GM12878 (cell line): Measurements from ENCODE around the gene MRPS27. TPM values are rescaled to one million over a fixed set of nuclear protein-coding genes. Genes with fewer than 3 reads are reported as not detected.

Source experiments
- ATAC-seq: fragments of 200-7000 bp; cut with Tn5 transposase; 3 replicates; pipeline ENCODE4 v1.9.1; 2020; ENCODE audit warnings: mild to moderate bottlenecking, moderate library complexity
- BruUV-seq: library from RNA; stranded (reverse); fragments of 400-500 nt; replicated peaks from 2 replicates; lab custom pipeline; 2021; lab: Mats Ljungman, UMichigan
- CTCF ChIA-PET: fragments of 300-600 bp; sonication (Branson Sonifier 250); formaldehyde crosslinking; extraction: SDS; loops from one replicate; lab custom pipeline; 2021; ENCODE audit warnings: inconsistent platforms; lab: Yijun Ruan, JAX
- POLR2A ChIA-PET: fragments of 350-600 bp; formaldehyde crosslinking; extraction: SDS; loops from one replicate; lab custom pipeline; 2021; ENCODE audit warnings: inconsistent platforms; lab: Charles Lee
- RAD21 ChIA-PET: fragments of 300-600 bp; sonication (Branson Sonifier 250); formaldehyde crosslinking; loops from one replicate; lab custom pipeline; 2023; ENCODE audit warnings: antibody characterized with exemption; ENCODE audit not compliant: unreplicated experiment; lab: Charles Lee
- SMC1A ChIA-PET: fragments of 300-600 bp; sonication (Branson Sonifier 250); formaldehyde crosslinking; loops from one replicate; lab custom pipeline; 2023; ENCODE audit not compliant: unreplicated experiment, uncharacterized antibody; lab: Charles Lee
- DNase-seq: peaks from one replicate; pipeline ENCODE4 v3.0.0-alpha.2; 2011; ENCODE audit warnings: low read depth, low spot score
- FAIRE-seq: peaks from 3 replicates; lab custom pipeline; 2011; peaks lifted over from hg19 to GRCh38; lab: Jason Lieb, UNC
- H2AFZ ChIP-seq: 2 replicates; pipeline ENCODE4 v1.6.0; 2011; ENCODE audit warnings: low read depth, low read length, control low read depth; ENCODE audit not compliant: control insufficient read depth
- H3K27ac ChIP-seq: 2 replicates; pipeline ENCODE4 v1.5.1; 2011; ENCODE audit warnings: control low read depth; ENCODE audit not compliant: control insufficient read depth, insufficient read depth
- H3K27me3 ChIP-seq, 2 experiments: replicated peaks in 1 of 2; 2 replicates each; pipeline versions ENCODE4 v1.6.0 to v1.6.1; 2011; ENCODE audit warnings: low read length in 1 of 2; ENCODE audit not compliant: control insufficient read depth in 2 of 2, insufficient read depth in 2 of 2
- H3K36me3 ChIP-seq, 2 experiments: 2 replicates each; pipeline ENCODE4 v1.5.1; 2011; ENCODE audit warnings: low read length in 1 of 2; ENCODE audit not compliant: control insufficient read depth in 2 of 2, insufficient read depth in 2 of 2
- H3K4me1 ChIP-seq: 2 replicates; pipeline ENCODE4 v1.6.1; 2011; ENCODE audit warnings: mild to moderate bottlenecking, low read length, moderate library complexity, mixed read lengths; ENCODE audit not compliant: control insufficient read depth, insufficient read depth
- H3K4me2 ChIP-seq: 2 replicates; pipeline ENCODE4 v1.6.0; 2011; ENCODE audit warnings: control low read depth; ENCODE audit not compliant: control insufficient read depth, insufficient read depth
- H3K4me3 ChIP-seq: fragments of 200-600 bp; sonication (generic); 2 replicates; pipeline ENCODE4 v1.5.1; 2016
- H3K79me2 ChIP-seq: 2 replicates; pipeline ENCODE4 v1.6.0; 2011; ENCODE audit warnings: low read length; ENCODE audit not compliant: control insufficient read depth, insufficient read depth
- H3K9ac ChIP-seq: 2 replicates; pipeline ENCODE4 v1.8.0; 2011; ENCODE audit warnings: low read length, control low read depth, mixed read lengths; ENCODE audit not compliant: control insufficient read depth, insufficient read depth
- H3K9me3 ChIP-seq: replicated peaks from 3 replicates; pipeline ENCODE4 v1.5.1; 2011; ENCODE audit warnings: mild to moderate bottlenecking, low read length; ENCODE audit not compliant: control insufficient read depth, insufficient read depth
- H4K20me1 ChIP-seq: 2 replicates; pipeline ENCODE4 v1.6.0; 2011; ENCODE audit not compliant: control insufficient read depth, insufficient read depth
- DPF2 ChIP-seq: fragments of 450-650 bp; IDR thresholded peaks from 2 replicates; pipeline ENCODE4 v1.6.1; 2017; ENCODE audit warnings: mild to moderate bottlenecking
- HDAC2 ChIP-seq: fragments of 200-600 bp; sonication (generic); IDR thresholded peaks from 2 replicates; pipeline ENCODE4 v1.6.1; 2017
- IKZF1 ChIP-seq: fragments of 450-650 bp; conservative IDR thresholded peaks from 2 replicates; pipeline ENCODE4 v1.6.1; 2017; ENCODE audit warnings: antibody characterized with exemption, mild to moderate bottlenecking
- MAX ChIP-seq: IDR thresholded peaks from 2 replicates; pipeline ENCODE4 v1.6.1; 2012; ENCODE audit warnings: low read depth, low read length, improper control_type of control experiment
- MXI1 ChIP-seq: fragments of 150-350 bp; IDR thresholded peaks from 2 replicates; pipeline ENCODE4 v1.6.1; 2011; ENCODE audit warnings: low read depth, mild to moderate bottlenecking, inconsistent platforms, low read length, improper control_type of control experiment
- NKRF ChIP-seq: fragments of 450-650 bp; conservative IDR thresholded peaks from 2 replicates; pipeline ENCODE4 v1.6.1; 2017; ENCODE audit warnings: mild to moderate bottlenecking, moderate library complexity
- PAX5 ChIP-seq: IDR thresholded peaks from 2 replicates; pipeline ENCODE4 v1.6.1; 2011; ENCODE audit warnings: low read depth, low read length, borderline replicate concordance
- RELA ChIP-seq: fragments of 450-650 bp; IDR thresholded peaks from 2 replicates; pipeline ENCODE4 v1.8.0; 2014; ENCODE audit warnings: borderline replicate concordance; ENCODE audit not compliant: partially characterized antibody
- SMAD5 ChIP-seq: IDR thresholded peaks from 2 replicates; pipeline ENCODE4 v1.6.1; 2016; ENCODE audit warnings: antibody characterized with exemption, low read depth
- SP1 ChIP-seq: IDR thresholded peaks from one replicate; pipeline ENCODE4 v1.6.1; 2011; ENCODE audit warnings: low read depth, low read length
- SRF ChIP-seq, 2 experiments: IDR thresholded peaks; 2 replicates each; pipeline ENCODE4 v1.6.1; 2011; ENCODE audit warnings: low read depth in 2 of 2, low read length in 2 of 2, mild to moderate bottlenecking in 1 of 2, moderate library complexity in 1 of 2
- ZZZ3 ChIP-seq: IDR thresholded peaks from 2 replicates; pipeline ENCODE4 v1.6.1; 2011; ENCODE audit warnings: low read depth; ENCODE audit not compliant: control insufficient read depth, insufficient read length
- WGBS: methylation state at CpG from one replicate; pipeline ENCODE4 v1.1.6; 2016; ENCODE audit warnings: low lambda C conversion rate; ENCODE audit not compliant: insufficient replicate concordance, insufficient coverage; ENCODE audit errors: missing lambda C conversion rate; 5-methylcytosine and 5-hydroxymethylcytosine counted together
- in situ Hi-C: fragments of 300-500 bp; cut with MboI; formaldehyde crosslinking; loops from 9 replicates; pipeline ENCODE4 v1.14.3; 2018; ENCODE audit warnings: mixed read lengths
- intact Hi-C: fragments of 100-400 bp; cut with micrococcal nuclease; formaldehyde crosslinking; loops from one replicate; pipeline ENCODE4 v1.14.2; 2022; ENCODE audit not compliant: unreplicated experiment
- polyA plus RNA-seq, 11 experiments: library from polyadenylated mRNA; depleted of rRNA in 4 of 11; unstranded in 6 of 11; stranded (reverse) in 5 of 11; fragments of >200 nt; fragmentation: Nextera tagmentation in 4 of 11; fragmentation: Illumina TruSeq in 1 of 11; extraction: Ambion mirVana in 4 of 11; extraction: Trizol in 1 of 11; gene quantifications; 1 replicate in 1 of 11; 2 replicates in 10 of 11; pipeline versions ENCODE4 v1.2.1 to v1.2.3, GENCODE V29; 2011 to 2016; ENCODE audit warnings: inconsistent platforms in 2 of 11, missing spikeins in 2 of 11, low read depth in 1 of 11
- total RNA-seq, 4 experiments: library from RNA; depleted of rRNA in 3 of 4; stranded (reverse); fragments of >200 nt in 3 of 4; fragmentation: Illumina TruSeq in 1 of 4; extraction: Trizol in 1 of 4; gene quantifications; 2 replicates each; pipeline versions ENCODE4 v1.2.1 to v1.2.3, GENCODE V29; 2013 to 2021

The MRPS27 gene
- total and polyA plus RNA-seq, 10 of the 15 experiments (the other 5 are each of a cell fraction or from before 2014, with no cell fraction given) = 61.0 to 128 (median 93.0) TPM

GRCh38 chr5:72216756-72217155 lies 103.3 kb downstream of the MRPS27 start (continued):
- TF ChIP-seq SRF (IDR thresholded peaks at IDR 0.05; ENCODE audit: low read depth in 2 of 2, low read length in 2 of 2) = no peak
- TF ChIP-seq HDAC2 = no peak
- no peak for TF ChIP-seq PAX5
- TF ChIP-seq DPF2 = no peak
- TF ChIP-seq MAX = no peak
- no peak for TF ChIP-seq IKZF1

GRCh38 chr5:72214168-72214567 lies 105.9 kb downstream of the MRPS27 start:
- RAD21 ChIA-PET = no interaction called here
- Histone ChIP-seq H3K9ac (no peak overlapping the region), H3K36me3 (peaks cover 2 to 9% of the 10 kb centered on the region in 2 experiments; a peak in 2 of 4 replicates), H3K27me3 (no peaks in the 10 kb centered on the region), H3K4me2 (no peak overlapping the region), H3K27ac (no peak overlapping the region), H3K9me3 (no peaks in the 10 kb centered on the region), H3K4me3 (no peak overlapping the region), H2AFZ (no peak overlapping the region), H3K4me1 (no peaks in the 10 kb centered on the region), H3K79me2 (no peaks in the 10 kb centered on the region), H4K20me1 (no peaks in the 10 kb centered on the region)
- no peak for FAIRE-seq
- WGBS = 98% methylated on average over 4 of the region's 4 CpGs
- intact Hi-C loops (no loop called here), in situ Hi-C loops (no loop called here)
- CTCF ChIA-PET = interaction anchor here (0.6 kb wide), 1 partner anchor 12 kb away, joined by 3 read pairs; no protein-coding TSS in a partner anchor
- no peak for DNase-seq
- no TSS peak for BruUV-seq
- POLR2A ChIA-PET = no interaction called here
- SMC1A ChIA-PET = interaction anchor here (1.3 to 1.7 kb wide), 2 partner anchors 18 to 35 kb away, joined by 3 to 6 read pairs; no protein-coding TSS in a partner anchor
- no peak for ATAC-seq
- TF ChIP-seq SMAD5 = no peak
- TF ChIP-seq MXI1 = no peak
- TF ChIP-seq ZZZ3 = no peak
- TF ChIP-seq HDAC2 = no peak
- TF ChIP-seq SP1 = no peak
- TF ChIP-seq NKRF = no peak
- TF ChIP-seq RELA = no peak
